BJ (cell line): ENCODE data around the gene SLC2A13. TPM values are rescaled to one million over a fixed set of nuclear protein-coding genes. Genes with fewer than 3 reads are reported as not detected.

Source experiments
- CTCF ChIA-PET: fragments of 350-600 bp; formaldehyde crosslinking; extraction: SDS; loops from one replicate; lab custom pipeline; 2021; ENCODE audit warnings: antibody characterized with exemption, inconsistent platforms; lab: Yijun Ruan, JAX
- POLR2A ChIA-PET: fragments of 300-600 bp; sonication (Branson Sonifier 250); formaldehyde crosslinking; extraction: SDS; loops from one replicate; lab custom pipeline; 2021; ENCODE audit warnings: antibody characterized with exemption; lab: Charles Lee
- DNase-seq: peaks from one replicate; pipeline ENCODE4 v3.0.0-alpha.2; 2011; ENCODE audit warnings: low read depth
- H3K27me3 ChIP-seq: 2 replicates; pipeline ENCODE4 v1.6.0; 2011; ENCODE audit warnings: low read length; ENCODE audit not compliant: control insufficient read depth, insufficient read depth
- H3K36me3 ChIP-seq: 2 replicates; pipeline ENCODE4 v1.5.1; 2011; ENCODE audit warnings: low read length; ENCODE audit not compliant: control insufficient read depth, insufficient read depth
- H3K4me3 ChIP-seq: 2 replicates; pipeline ENCODE4 v1.5.1; 2011; ENCODE audit warnings: low read depth, mild to moderate bottlenecking, control low read depth, low read length
- polyA plus RNA-seq: library from polyadenylated mRNA; depleted of rRNA; stranded (reverse); fragments of >200 nt; gene quantifications from 2 replicates; pipeline ENCODE4 v1.2.3, GENCODE V29; 2011
- TF ChIP-seq, protein P1 (sequence below): IDR thresholded peaks from 2 replicates; pipeline ENCODE4 v1.5.1; 2011; ENCODE audit warnings: low read depth, mild to moderate bottlenecking, control low read depth, inconsistent platforms, low read length, moderate library complexity; ENCODE audit not compliant: insufficient read depth

Gene SLC2A13
- polyA plus RNA-seq, 1 experiment = 1.2 TPM

DNA sequence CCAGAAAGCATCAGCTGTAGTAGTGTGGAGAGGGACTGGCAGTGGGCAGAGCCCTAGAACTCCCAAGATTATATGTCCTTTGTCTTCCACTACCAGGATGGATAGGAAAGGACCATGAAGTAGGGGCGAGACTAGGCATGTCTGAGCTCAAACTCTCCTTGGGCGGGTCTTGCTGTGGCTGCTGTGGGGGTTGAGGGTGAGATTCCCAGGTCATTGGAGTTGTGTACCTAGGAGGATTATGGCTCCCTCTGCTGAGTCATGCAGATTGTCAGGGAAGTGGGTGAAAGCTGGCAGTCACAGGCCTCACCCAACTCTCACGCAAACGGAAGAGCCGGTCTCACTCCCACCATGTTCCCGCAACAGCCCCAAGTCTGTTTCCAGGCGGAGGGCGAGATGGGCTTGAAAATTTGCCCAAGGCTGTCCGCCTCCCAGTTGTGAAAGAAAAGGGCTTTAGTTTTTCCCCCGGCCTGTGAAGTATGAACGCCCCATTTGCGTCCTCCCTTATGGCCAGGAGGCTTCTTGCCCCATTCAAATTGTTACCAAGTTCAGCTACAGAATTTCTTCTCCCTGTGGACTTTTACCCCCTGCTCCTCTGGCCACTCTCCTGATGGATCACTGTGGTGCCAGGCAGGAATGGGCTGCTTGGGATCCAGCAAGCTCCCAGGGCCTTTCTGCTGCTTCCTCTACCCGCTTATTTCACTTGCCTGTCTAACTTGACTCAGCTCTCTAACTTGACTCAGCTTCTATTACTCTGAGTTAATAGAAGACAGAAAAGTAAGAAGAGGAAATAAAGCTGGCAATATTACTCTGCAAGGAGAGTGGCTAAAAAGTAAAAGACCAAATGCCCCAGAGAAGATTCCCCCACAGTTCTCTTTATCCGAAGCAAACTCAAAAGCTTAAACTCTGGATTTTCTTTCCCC lies 159.3 kb downstream of the SLC2A13 start:
- CTCF ChIA-PET = no interaction called here
- Histone ChIP-seq H3K4me3 (no peak overlapping the region), H3K27me3 (no peaks in the 10 kb centered on the region), H3K36me3 (no peaks in the 10 kb centered on the region)
- POLR2A ChIA-PET = no interaction called here
- TF ChIP-seq, protein P1, sequence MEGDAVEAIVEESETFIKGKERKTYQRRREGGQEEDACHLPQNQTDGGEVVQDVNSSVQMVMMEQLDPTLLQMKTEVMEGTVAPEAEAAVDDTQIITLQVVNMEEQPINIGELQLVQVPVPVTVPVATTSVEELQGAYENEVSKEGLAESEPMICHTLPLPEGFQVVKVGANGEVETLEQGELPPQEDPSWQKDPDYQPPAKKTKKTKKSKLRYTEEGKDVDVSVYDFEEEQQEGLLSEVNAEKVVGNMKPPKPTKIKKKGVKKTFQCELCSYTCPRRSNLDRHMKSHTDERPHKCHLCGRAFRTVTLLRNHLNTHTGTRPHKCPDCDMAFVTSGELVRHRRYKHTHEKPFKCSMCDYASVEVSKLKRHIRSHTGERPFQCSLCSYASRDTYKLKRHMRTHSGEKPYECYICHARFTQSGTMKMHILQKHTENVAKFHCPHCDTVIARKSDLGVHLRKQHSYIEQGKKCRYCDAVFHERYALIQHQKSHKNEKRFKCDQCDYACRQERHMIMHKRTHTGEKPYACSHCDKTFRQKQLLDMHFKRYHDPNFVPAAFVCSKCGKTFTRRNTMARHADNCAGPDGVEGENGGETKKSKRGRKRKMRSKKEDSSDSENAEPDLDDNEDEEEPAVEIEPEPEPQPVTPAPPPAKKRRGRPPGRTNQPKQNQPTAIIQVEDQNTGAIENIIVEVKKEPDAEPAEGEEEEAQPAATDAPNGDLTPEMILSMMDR = no peak
- DNase-seq = no peak

DNA sequence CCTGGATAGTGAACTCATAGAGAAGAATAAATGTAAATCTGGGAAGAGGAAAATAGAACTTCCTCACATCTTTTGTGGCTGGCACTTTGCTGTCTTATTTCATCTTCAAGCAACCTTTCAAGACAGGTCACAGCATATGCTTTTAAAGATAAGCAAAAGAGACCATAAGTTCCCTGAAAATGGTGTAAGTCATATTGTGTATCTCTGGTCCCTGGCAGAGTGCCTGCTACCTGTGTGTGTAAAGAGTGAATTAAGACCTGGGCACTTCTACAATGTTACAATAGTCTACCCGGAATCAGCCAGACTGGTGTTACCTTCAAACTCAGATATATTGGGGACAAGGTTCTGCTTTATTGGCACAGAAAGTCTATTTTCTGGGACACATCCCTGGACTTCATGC lies 168.8 kb downstream of the SLC2A13 start:
- TF ChIP-seq, protein P1 = no peak
- ChIA-PET CTCF (no interaction called here), POLR2A (no interaction called here)
- Histone ChIP-seq H3K36me3 (no peaks in the 10 kb centered on the region), H3K27me3 (no peaks in the 10 kb centered on the region), H3K4me3 (no peak overlapping the region)
- no peak for DNase-seq

DNA sequence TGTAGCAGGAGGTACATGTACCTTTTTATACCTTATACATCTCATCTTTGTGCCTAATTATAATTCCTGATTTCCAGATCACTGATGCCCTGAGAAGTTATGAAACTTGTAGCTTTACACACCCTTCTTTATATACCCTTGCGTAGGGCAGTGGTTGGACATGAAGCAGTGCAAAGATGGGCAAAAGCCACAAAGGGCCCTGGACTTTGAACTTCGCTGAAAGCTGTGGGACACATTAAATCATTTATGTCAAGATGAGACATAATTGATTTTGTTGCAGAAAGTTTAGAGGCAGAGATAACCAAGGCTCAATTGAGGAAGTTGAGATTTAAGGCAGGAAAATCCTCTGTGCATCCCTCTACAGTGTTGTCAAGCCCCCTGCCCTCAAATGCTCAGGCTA lies 170.0 kb downstream of the SLC2A13 start:
- CTCF ChIA-PET = no interaction called here
- no peak for DNase-seq
- no peaks in the 10 kb centered on the region for H3K27me3 ChIP-seq
- POLR2A ChIA-PET = no interaction called here
- TF ChIP-seq, protein P1 = no peak
- H3K4me3 ChIP-seq = no peak overlapping the region
- H3K36me3 ChIP-seq = no peaks in the 10 kb centered on the region

DNA sequence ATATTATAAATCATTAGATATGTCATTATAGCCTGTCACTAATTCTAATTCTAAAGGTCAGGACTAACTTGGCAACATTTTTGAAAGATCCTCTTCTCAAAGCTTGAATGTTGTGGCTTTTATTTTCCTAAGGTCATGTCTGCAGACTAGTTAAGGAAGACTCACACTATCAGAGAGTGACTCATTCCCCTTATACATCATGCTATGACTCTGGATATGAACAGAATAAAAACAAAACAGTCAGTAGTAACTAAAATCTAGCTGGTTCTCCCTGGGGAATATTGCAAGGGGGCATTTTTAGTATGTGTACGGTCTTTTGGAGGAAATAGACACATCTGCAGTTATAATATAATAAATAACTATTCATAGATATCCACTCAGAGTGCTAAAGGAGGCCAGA lies 170.6 kb downstream of the SLC2A13 start:
- Histone ChIP-seq H3K36me3 (no peaks in the 10 kb centered on the region), H3K4me3 (no peak overlapping the region), H3K27me3 (no peaks in the 10 kb centered on the region)
- TF ChIP-seq, protein P1 = no peak
- ChIA-PET POLR2A (no interaction called here), CTCF (no interaction called here)
- DNase-seq = no peak

DNA sequence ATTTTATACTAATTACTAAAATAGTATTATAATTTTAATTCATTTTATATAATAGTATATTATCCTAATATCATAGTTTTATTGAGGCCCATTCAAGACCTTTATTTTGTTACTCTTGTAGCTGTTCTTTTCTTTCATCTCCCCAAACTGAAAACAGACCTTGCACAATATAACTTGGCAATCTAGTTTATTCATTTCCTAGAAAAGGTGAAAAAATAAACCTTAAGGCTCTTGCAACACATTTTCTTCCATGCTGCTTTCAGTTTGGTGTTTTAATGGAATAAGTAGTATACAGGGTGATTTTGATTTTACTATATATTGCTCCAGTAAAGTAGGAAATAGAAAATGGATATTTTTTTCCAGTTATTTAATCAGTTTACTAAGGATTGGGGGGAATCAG lies 174.0 kb downstream of the SLC2A13 start:
- POLR2A ChIA-PET = no interaction called here
- CTCF ChIA-PET = interaction anchor here (2.3 kb wide), 1 partner anchor 59 kb away, joined by 6 read pairs; no protein-coding TSS in a partner anchor
- H3K36me3 ChIP-seq = no peaks in the 10 kb centered on the region
- TF ChIP-seq, protein P1 = no peak
- no peak for DNase-seq
- H3K27me3 ChIP-seq = no peaks in the 10 kb centered on the region
- no peak overlapping the region for H3K4me3 ChIP-seq
